Gastroesophageal sphincter (tissue), 4 donors: ENCODE results near the gene CERT1. TPM values are rescaled to one million over a fixed set of nuclear protein-coding genes. Genes with fewer than 3 reads are reported as not detected.

Source experiments
- ATAC-seq: fragments of 150-250 bp; one replicate; pipeline ENCODE4 v1.9.1; 2016; ENCODE audit warnings: mild to moderate bottlenecking, moderate library complexity
- H3K27ac ChIP-seq, 4 donors: fragments of 200-600 bp; sonication (generic) in 3 of 4; 1 replicate in 3 of 4; 2 replicates in 1 of 4; pipeline ENCODE4 v1.5.1; 2016 to 2019
- H3K27me3 ChIP-seq: fragments of 200-600 bp; sonication (generic); one replicate; pipeline ENCODE4 v1.5.1; 2019
- H3K36me3 ChIP-seq, 2 donors: fragments of 200-600 bp; sonication (generic); one replicate each; pipeline ENCODE4 v1.5.1; 2019; ENCODE audit warnings: control low read depth in 1 of 2
- H3K4me1 ChIP-seq, 3 donors: fragments of 200-600 bp; sonication (generic); 1 replicate in 2 of 3; 2 replicates in 1 of 3; pipeline ENCODE4 v1.5.1; 2016 to 2019; ENCODE audit warnings: control low read depth in 2 of 3
- H3K4me3 ChIP-seq, 2 donors: fragments of 200-600 bp; sonication (generic); one replicate each; pipeline ENCODE4 v1.5.1; 2019; ENCODE audit warnings: mild to moderate bottlenecking in 1 of 2, moderate library complexity in 1 of 2
- H3K9me3 ChIP-seq, 3 donors: fragments of 200-600 bp; sonication (generic); one replicate each; pipeline ENCODE4 v1.5.1; 2017 to 2019; ENCODE audit warnings: control low read depth in 2 of 3
- CTCF ChIP-seq, 4 experiments: fragments of 200-600 bp in 2 of 4; fragments of 450-650 bp in 2 of 4; sonication (generic) in 1 of 4; IDR thresholded peaks; one replicate each; pipeline ENCODE4 v1.5.1; 2017 to 2019; ENCODE audit warnings: antibody characterized with exemption in 4 of 4, mild to moderate bottlenecking in 2 of 4, moderate library complexity in 2 of 4
- EP300 ChIP-seq: sonication (generic); formaldehyde crosslinking; IDR thresholded peaks from one replicate; pipeline ENCODE4 v1.6.1; 2017; ENCODE audit warnings: antibody characterized with exemption, mild to moderate bottlenecking
- POLR2A ChIP-seq, 2 donors: fragments of 450-650 bp; IDR thresholded peaks; one replicate each; pipeline ENCODE4 v1.6.1; 2017; ENCODE audit warnings: antibody characterized with exemption in 2 of 2, mild to moderate bottlenecking in 2 of 2, moderate library complexity in 1 of 2
- POLR2AphosphoS5 ChIP-seq: sonication (generic); formaldehyde crosslinking; IDR thresholded peaks from one replicate; pipeline ENCODE4 v1.6.1; 2017; ENCODE audit warnings: antibody characterized with exemption
- whole genome bisulfite sequencing, 2 donors: methylation state at CpG; one replicate each; pipeline ENCODE4 v1.1.5; 2018; ENCODE audit warnings: low coverage in 1 of 2; 5-methylcytosine and 5-hydroxymethylcytosine counted together
- total RNA-seq, 4 donors: library from RNA; depleted of rRNA; stranded (reverse); fragments of >200 nt; gene quantifications; one replicate each; pipeline ENCODE4 v1.1.0, GENCODE V29; 2016

The CERT1 gene
- total RNA-seq, 4 donors from 2014 or later, result 23.4 to 46.5 (median 36.6) TPM

GRCh38 chr5:75461679-75462078 is 49.8 kb downstream of the CERT1 start:
- Histone ChIP-seq H3K27ac (no peak overlapping the region), H3K36me3 (no peaks in the 10 kb centered on the region), H3K4me1 (peaks cover 0 to 11% (median 0%) of the 10 kb centered on the region in 3 donors), H3K4me3 (no peak overlapping the region), H3K9me3 (no peaks in the 10 kb centered on the region), H3K27me3 (no peaks in the 10 kb centered on the region)
- 22 to 44% methylated on average over 1 of the region's 1 CpG for WGBS, 2 donors
- ATAC-seq, result no peak
- no peak for TF ChIP-seq POLR2AphosphoS5
- TF ChIP-seq POLR2A (IDR thresholded peaks at IDR 0.05), result no peak
- no peak for TF ChIP-seq CTCF (IDR thresholded peaks at IDR 0.05)
- TF ChIP-seq EP300, result no peak

- Histone ChIP-seq H3K36me3 (no peaks in the 10 kb centered on the region), H3K27ac (no peak overlapping the region), H3K9me3 (no peaks in the 10 kb centered on the region), H3K4me1 (peaks cover 0 to 8% (median 0%) of the 10 kb centered on the region in 3 donors), H3K27me3 (no peaks in the 10 kb centered on the region), H3K4me3 (no peak overlapping the region)
- 67% methylated on average over 5 to 7 of the region's 8 CpGs for WGBS, 2 donors
- no peak for ATAC-seq
- no peak for TF ChIP-seq POLR2AphosphoS5
- no peak for TF ChIP-seq EP300
- no peak for TF ChIP-seq POLR2A (IDR thresholded peaks at IDR 0.05)
- TF ChIP-seq CTCF (IDR thresholded peaks at IDR 0.05), result no peak
These were observed 50.4 kb downstream of the CERT1 start for GRCh38 chr5:75460942-75461610.

- 74 to 90% methylated on average over 2 of the region's 2 CpGs for WGBS, 2 donors
- Histone ChIP-seq H3K9me3 (no peaks in the 10 kb centered on the region), H3K27ac (no peak overlapping the region), H3K27me3 (no peaks in the 10 kb centered on the region), H3K4me3 (no peak overlapping the region), H3K36me3 (no peaks in the 10 kb centered on the region), H3K4me1 (peaks cover 0 to 3% (median 0%) of the 10 kb centered on the region in 3 donors)
- ATAC-seq, result no peak
- TF ChIP-seq CTCF (IDR thresholded peaks at IDR 0.05) (no peak), POLR2A (IDR thresholded peaks at IDR 0.05) (no peak), POLR2AphosphoS5 (no peak), EP300 (no peak)
These were observed 50.9 kb downstream of the CERT1 start for GRCh38 chr5:75460532-75460931.

GRCh38 chr5:75457691-75458090 is 53.7 kb downstream of the CERT1 start:
- Histone ChIP-seq H3K4me1 (no peaks in the 10 kb centered on the region), H3K9me3 (no peaks in the 10 kb centered on the region), H3K36me3 (peaks cover 0 to 7% of the 10 kb centered on the region in 2 donors), H3K4me3 (no peak overlapping the region), H3K27me3 (no peaks in the 10 kb centered on the region), H3K27ac (no peak overlapping the region)
- TF ChIP-seq POLR2A (IDR thresholded peaks at IDR 0.05), result no peak
- TF ChIP-seq CTCF (IDR thresholded peaks at IDR 0.05), result no peak
- TF ChIP-seq POLR2AphosphoS5, result no peak
- no peak for TF ChIP-seq EP300
- no peak for ATAC-seq
- WGBS, 2 donors, result 87 to 93% methylated on average over 5 to 8 of the region's 8 CpGs

GRCh38 chr5:75457161-75457560 is 54.3 kb downstream of the CERT1 start:
- Histone ChIP-seq H3K27ac (no peak overlapping the region), H3K27me3 (no peaks in the 10 kb centered on the region), H3K36me3 (peaks cover 0 to 7% of the 10 kb centered on the region in 2 donors), H3K4me3 (no peak overlapping the region), H3K4me1 (no peaks in the 10 kb centered on the region), H3K9me3 (no peaks in the 10 kb centered on the region)
- no peak for ATAC-seq
- no peak for TF ChIP-seq CTCF (IDR thresholded peaks at IDR 0.05)
- no peak for TF ChIP-seq POLR2AphosphoS5
- no peak for TF ChIP-seq POLR2A (IDR thresholded peaks at IDR 0.05)
- TF ChIP-seq EP300, result no peak
- WGBS, 2 donors, result 94 to 100% methylated on average over 1 of the region's 1 CpG
